GM21381 (cell line): ENCODE results near the gene BCDIN3D.
"Not testable (repeated sequence)": the region's sequence is repeated elsewhere in the genome, so short reads cannot be mapped to it uniquely, and the experiment has no call there.

Experiments
- ATAC-seq: cut with Tn5 transposase; IDR thresholded peaks from one replicate; pipeline ENCODE4 v1.9.1; 2021; ENCODE audit warnings: mild to moderate bottlenecking, moderate library complexity; ENCODE audit not compliant: unreplicated experiment

BCDIN3D gene

GRCh38 chr12:49863946-49864797 lies 21.3 kb upstream of the BCDIN3D start:
- ATAC-seq: no peak

- not testable (repeated sequence) for ATAC-seq
These were observed 18.0 kb upstream of the BCDIN3D start for GRCh38 chr12:49860921-49861320.

- ATAC-seq: not testable (repeated sequence)
These were observed 13.0 kb upstream of the BCDIN3D start for GRCh38 chr12:49855890-49856289.

GRCh38 chr12:49854976-49855375 lies 12.1 kb upstream of the BCDIN3D start:
- ATAC-seq: no peak

- ATAC-seq: no peak
These were observed 10.8 kb upstream of the BCDIN3D start for GRCh38 chr12:49853671-49854070.

- no peak for ATAC-seq
These were observed 4.3 kb upstream of the BCDIN3D start for GRCh38 chr12:49847161-49847560.

- no peak for ATAC-seq
These were observed 3.1 kb upstream of the BCDIN3D start for GRCh38 chr12:49846032-49846431.

- ATAC-seq: no peak
These were observed 1.1 kb upstream of the BCDIN3D start for GRCh38 chr12:49843876-49844437.

- no peak for ATAC-seq
These were observed 505 bp upstream of the BCDIN3D start for GRCh38 chr12:49843411-49843810.

GRCh38 chr12:49838973-49839633 lies 3.8 kb downstream of the BCDIN3D start:
- ATAC-seq: no peak

- ATAC-seq: no peak
These were observed 10.0 kb downstream of the BCDIN3D start for GRCh38 chr12:49832836-49833421.

GRCh38 chr12:49831717-49832116 lies 11.2 kb downstream of the BCDIN3D start:
- no peak for ATAC-seq

- peak; percentile 79 for ATAC-seq
These were observed 14.5 kb downstream of the BCDIN3D start, which contains the start of gene NCKAP5L for GRCh38 chr12:49828133-49829091. Gene NCKAP5L, minus strand, starts transcription at chr12:49828413. Its CDS starts 24,369 bp downstream, at chr12:49804044.

- peak; percentile 5 for ATAC-seq
These were observed 15.4 kb downstream of the BCDIN3D start for GRCh38 chr12:49827401-49828099.

GRCh38 chr12:49827051-49827400 lies 15.9 kb downstream of the BCDIN3D start:
- no peak for ATAC-seq

GRCh38 chr12:49825971-49826421 lies 16.9 kb downstream of the BCDIN3D start:
- ATAC-seq: no peak

GRCh38 chr12:49825360-49825970 lies 17.4 kb downstream of the BCDIN3D start:
- ATAC-seq: no peak

- no peak for ATAC-seq
These were observed 18.0 kb downstream of the BCDIN3D start for GRCh38 chr12:49824895-49825294.

GRCh38 chr12:49824416-49824815 lies 18.5 kb downstream of the BCDIN3D start:
- ATAC-seq: no peak
